Uterus (tissue), 2 donors: ENCODE data around the gene TTBK2.

ENCODE experiments used
- POLR2A ChIP-seq, 2 donors: fragments of 450-650 bp; IDR thresholded peaks; one replicate each; pipeline ENCODE4 v1.6.1; 2016; ENCODE audit warnings: antibody characterized with exemption in 2 of 2, mild to moderate bottlenecking in 1 of 2, moderate library complexity in 1 of 2
- TF ChIP-seq, protein P1 (sequence below), 4 experiments: fragments of 200-600 bp in 2 of 4; fragments of 450-650 bp in 2 of 4; sonication (generic) in 2 of 4; IDR thresholded peaks; one replicate each; pipeline ENCODE4 v1.5.1; 2016 to 2019; ENCODE audit warnings: antibody characterized with exemption in 4 of 4, mild to moderate bottlenecking in 2 of 4, moderate library complexity in 1 of 4

- TF ChIP-seq, protein P1, sequence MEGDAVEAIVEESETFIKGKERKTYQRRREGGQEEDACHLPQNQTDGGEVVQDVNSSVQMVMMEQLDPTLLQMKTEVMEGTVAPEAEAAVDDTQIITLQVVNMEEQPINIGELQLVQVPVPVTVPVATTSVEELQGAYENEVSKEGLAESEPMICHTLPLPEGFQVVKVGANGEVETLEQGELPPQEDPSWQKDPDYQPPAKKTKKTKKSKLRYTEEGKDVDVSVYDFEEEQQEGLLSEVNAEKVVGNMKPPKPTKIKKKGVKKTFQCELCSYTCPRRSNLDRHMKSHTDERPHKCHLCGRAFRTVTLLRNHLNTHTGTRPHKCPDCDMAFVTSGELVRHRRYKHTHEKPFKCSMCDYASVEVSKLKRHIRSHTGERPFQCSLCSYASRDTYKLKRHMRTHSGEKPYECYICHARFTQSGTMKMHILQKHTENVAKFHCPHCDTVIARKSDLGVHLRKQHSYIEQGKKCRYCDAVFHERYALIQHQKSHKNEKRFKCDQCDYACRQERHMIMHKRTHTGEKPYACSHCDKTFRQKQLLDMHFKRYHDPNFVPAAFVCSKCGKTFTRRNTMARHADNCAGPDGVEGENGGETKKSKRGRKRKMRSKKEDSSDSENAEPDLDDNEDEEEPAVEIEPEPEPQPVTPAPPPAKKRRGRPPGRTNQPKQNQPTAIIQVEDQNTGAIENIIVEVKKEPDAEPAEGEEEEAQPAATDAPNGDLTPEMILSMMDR (IDR thresholded peaks at IDR 0.05): no peak
- no peak for TF ChIP-seq POLR2A (IDR thresholded peaks at IDR 0.05)
These were observed 99.8 kb downstream of the TTBK2 start for GRCh38 chr15:42820811-42821210.
